ENCODE measurements around the gene MT1E. TPM values are rescaled to one million over a fixed set of nuclear protein-coding genes. Genes with fewer than 3 reads are reported as not detected.

MT1E gene
- total and polyA plus RNA-seq, 2 of the 13 experiments (the other 11 are each of a cell fraction or from before 2014, with no cell fraction given) = 110 to 1,072 TPM

GRCh38 chr16:56667581-56668571 is 42.3 kb downstream of the MT1E start, which contains the start of gene MT1G (continued):
- TF ChIP-seq RERE (CRISPR knock-in tag; IDR thresholded peaks at IDR 0.05; ENCODE audit: low read depth) (no peak), ZNF607 (CRISPR knock-in tag; IDR thresholded peaks at IDR 0.05; ENCODE audit: borderline replicate concordance) (no peak), CENPBD1 (CRISPR knock-in tag; IDR thresholded peaks at IDR 0.05; ENCODE audit: borderline replicate concordance, low read depth) (no peak), ZNF598 (CRISPR knock-in tag; IDR thresholded peaks at IDR 0.05; ENCODE audit: borderline replicate concordance) (peak; percentile 91), MYNN (CRISPR knock-in tag; IDR thresholded peaks at IDR 0.05; ENCODE audit: low read depth) (no peak), POLR2AphosphoS5 (IDR thresholded peaks at IDR 0.05; ENCODE audit: low read depth, low read length) (peak; percentile 49; the same call in 1 of the 2 replicates), MAFF (IDR thresholded peaks at IDR 0.05; ENCODE audit: low read depth, low read length) (no peak), ATF5 (CRISPR knock-in tag; IDR thresholded peaks at IDR 0.05; ENCODE audit: low read depth) (no peak), PAX8 (CRISPR knock-in tag; IDR thresholded peaks at IDR 0.05; ENCODE audit: borderline replicate concordance) (no peak; the same call in 1 of the 2 replicates), NCOA5 (CRISPR knock-in tag; IDR thresholded peaks at IDR 0.05) (no peak)
- TF ChIP-seq, protein P1, sequence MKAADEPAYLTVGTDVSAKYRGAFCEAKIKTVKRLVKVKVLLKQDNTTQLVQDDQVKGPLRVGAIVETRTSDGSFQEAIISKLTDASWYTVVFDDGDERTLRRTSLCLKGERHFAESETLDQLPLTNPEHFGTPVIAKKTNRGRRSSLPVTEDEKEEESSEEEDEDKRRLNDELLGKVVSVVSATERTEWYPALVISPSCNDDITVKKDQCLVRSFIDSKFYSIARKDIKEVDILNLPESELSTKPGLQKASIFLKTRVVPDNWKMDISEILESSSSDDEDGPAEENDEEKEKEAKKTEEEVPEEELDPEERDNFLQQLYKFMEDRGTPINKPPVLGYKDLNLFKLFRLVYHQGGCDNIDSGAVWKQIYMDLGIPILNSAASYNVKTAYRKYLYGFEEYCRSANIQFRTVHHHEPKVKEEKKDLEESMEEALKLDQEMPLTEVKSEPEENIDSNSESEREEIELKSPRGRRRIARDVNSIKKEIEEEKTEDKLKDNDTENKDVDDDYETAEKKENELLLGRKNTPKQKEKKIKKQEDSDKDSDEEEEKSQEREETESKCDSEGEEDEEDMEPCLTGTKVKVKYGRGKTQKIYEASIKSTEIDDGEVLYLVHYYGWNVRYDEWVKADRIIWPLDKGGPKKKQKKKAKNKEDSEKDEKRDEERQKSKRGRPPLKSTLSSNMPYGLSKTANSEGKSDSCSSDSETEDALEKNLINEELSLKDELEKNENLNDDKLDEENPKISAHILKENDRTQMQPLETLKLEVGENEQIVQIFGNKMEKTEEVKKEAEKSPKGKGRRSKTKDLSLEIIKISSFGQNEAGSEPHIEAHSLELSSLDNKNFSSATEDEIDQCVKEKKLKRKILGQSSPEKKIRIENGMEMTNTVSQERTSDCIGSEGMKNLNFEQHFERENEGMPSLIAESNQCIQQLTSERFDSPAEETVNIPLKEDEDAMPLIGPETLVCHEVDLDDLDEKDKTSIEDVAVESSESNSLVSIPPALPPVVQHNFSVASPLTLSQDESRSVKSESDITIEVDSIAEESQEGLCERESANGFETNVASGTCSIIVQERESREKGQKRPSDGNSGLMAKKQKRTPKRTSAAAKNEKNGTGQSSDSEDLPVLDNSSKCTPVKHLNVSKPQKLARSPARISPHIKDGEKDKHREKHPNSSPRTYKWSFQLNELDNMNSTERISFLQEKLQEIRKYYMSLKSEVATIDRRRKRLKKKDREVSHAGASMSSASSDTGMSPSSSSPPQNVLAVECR (CRISPR knock-in tag; IDR thresholded peaks at IDR 0.05; ENCODE audit: borderline replicate concordance) = peak; percentile 20; the same call in 1 of the 2 replicates
- TF ChIP-seq, protein P2, sequence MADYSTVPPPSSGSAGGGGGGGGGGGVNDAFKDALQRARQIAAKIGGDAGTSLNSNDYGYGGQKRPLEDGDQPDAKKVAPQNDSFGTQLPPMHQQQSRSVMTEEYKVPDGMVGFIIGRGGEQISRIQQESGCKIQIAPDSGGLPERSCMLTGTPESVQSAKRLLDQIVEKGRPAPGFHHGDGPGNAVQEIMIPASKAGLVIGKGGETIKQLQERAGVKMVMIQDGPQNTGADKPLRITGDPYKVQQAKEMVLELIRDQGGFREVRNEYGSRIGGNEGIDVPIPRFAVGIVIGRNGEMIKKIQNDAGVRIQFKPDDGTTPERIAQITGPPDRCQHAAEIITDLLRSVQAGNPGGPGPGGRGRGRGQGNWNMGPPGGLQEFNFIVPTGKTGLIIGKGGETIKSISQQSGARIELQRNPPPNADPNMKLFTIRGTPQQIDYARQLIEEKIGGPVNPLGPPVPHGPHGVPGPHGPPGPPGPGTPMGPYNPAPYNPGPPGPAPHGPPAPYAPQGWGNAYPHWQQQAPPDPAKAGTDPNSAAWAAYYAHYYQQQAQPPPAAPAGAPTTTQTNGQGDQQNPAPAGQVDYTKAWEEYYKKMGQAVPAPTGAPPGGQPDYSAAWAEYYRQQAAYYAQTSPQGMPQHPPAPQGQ (CRISPR knock-in tag; IDR thresholded peaks at IDR 0.05; ENCODE audit: borderline replicate concordance) = no peak

Measured in HepG2 (cell line).